Activated CD4-positive, alpha-beta T cell treated with anti-CD3 and anti-CD28 coated beads, Interleukin-2, amount 50 U/mL, for 1 hour (primary cell): ENCODE measurements around the gene RPTOR.
A peak's percentile ranks its signal among the peaks of the same experiment; 100 is the strongest.
"Not testable (repeated sequence)": the region's sequence is repeated elsewhere in the genome, so short reads cannot be mapped to it uniquely, and the experiment has no call there.

ENCODE experiments used
- DNase-seq: peaks from one replicate; pipeline ENCODE4 v3.0.0-alpha.2; 2020

Gene RPTOR, protein sequence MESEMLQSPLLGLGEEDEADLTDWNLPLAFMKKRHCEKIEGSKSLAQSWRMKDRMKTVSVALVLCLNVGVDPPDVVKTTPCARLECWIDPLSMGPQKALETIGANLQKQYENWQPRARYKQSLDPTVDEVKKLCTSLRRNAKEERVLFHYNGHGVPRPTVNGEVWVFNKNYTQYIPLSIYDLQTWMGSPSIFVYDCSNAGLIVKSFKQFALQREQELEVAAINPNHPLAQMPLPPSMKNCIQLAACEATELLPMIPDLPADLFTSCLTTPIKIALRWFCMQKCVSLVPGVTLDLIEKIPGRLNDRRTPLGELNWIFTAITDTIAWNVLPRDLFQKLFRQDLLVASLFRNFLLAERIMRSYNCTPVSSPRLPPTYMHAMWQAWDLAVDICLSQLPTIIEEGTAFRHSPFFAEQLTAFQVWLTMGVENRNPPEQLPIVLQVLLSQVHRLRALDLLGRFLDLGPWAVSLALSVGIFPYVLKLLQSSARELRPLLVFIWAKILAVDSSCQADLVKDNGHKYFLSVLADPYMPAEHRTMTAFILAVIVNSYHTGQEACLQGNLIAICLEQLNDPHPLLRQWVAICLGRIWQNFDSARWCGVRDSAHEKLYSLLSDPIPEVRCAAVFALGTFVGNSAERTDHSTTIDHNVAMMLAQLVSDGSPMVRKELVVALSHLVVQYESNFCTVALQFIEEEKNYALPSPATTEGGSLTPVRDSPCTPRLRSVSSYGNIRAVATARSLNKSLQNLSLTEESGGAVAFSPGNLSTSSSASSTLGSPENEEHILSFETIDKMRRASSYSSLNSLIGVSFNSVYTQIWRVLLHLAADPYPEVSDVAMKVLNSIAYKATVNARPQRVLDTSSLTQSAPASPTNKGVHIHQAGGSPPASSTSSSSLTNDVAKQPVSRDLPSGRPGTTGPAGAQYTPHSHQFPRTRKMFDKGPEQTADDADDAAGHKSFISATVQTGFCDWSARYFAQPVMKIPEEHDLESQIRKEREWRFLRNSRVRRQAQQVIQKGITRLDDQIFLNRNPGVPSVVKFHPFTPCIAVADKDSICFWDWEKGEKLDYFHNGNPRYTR (N-terminal part only)

GRCh38 chr17:80544655-80545498, at the start of gene RPTOR:
Gene RPTOR (plus strand): TSS chr17:80544838. CDS start chr17:80545630, 792 bp downstream.
- peak; percentile 87 for DNase-seq

- no peak for DNase-seq
Observed at GRCh38 chr17:80497726-80498241, 46.9 kb upstream of the RPTOR start.

DNA sequence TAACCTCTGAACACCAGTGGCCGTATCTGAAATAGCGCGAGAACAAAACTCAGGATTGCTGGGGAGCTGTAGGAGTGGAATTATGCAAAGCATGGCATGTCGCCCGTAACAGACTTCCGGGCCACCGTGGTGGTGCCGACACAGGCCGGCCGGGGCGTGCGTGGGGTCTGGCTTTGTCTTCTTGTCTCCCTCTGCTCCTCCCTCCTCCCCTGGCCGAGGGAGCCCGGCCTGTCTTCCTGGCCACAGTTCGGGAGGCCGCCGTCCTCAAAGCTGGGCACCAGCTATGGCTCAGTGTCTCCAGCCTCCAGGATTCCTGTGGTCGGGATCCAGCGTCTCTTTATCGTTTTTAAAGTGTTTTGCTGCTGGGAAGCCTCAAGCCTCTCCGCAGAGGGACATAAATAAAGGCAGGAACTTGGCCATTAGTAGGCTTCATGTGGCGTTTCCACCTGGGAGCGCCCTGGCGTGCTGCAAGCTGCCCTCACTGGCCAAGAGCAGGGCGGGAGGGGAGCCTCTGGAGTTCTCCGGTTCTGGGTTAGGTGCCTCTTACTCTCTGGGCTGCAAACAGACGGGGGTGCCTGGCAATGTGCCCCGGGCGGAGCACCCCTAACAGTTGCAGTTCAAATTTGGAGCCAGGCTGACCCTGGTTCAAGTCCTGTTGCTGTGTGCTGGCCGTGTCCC, 46.3 kb upstream of the RPTOR start:
- no peak for DNase-seq

GRCh38 chr17:80498920-80499410, 45.7 kb upstream of the RPTOR start:
- DNase-seq: no peak

- no peak for DNase-seq
Observed at GRCh38 chr17:80499560-80499959, 45.1 kb upstream of the RPTOR start.

DNA sequence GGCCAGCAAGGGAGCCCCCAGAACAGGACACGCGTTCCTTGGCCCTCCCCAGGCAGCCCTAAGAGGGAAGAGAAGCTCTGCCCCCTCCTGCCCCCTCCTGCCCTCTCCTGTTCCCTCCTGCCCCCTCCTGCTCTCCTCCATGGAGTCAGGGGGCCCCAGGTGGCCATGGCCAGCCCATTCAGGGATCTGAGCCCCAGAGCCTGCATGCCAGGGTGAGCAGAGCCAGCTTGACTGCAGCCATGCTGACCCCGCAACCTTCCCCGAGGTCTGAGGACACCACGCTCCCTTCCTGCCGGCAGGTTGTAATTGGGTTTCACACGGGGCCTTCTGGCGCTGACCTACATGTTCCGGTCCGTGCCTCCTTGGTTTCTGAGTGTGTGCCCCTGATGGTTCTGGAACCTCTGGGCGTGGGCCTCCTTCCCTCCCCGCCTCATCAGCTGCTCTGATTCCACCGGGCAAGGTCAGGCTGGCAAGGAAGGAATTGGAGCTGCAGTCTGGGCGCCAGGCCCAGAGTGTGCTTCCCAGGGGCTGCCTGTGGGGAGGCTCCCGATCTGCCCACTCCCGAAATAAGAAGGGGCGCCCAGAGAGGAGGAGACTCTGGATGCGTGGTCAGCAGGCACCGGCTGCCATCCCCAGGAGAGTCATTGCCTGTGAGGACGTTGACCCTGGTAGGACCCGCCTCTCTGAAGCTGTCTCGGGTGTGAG, 44.5 kb upstream of the RPTOR start:
- no peak for DNase-seq

DNA sequence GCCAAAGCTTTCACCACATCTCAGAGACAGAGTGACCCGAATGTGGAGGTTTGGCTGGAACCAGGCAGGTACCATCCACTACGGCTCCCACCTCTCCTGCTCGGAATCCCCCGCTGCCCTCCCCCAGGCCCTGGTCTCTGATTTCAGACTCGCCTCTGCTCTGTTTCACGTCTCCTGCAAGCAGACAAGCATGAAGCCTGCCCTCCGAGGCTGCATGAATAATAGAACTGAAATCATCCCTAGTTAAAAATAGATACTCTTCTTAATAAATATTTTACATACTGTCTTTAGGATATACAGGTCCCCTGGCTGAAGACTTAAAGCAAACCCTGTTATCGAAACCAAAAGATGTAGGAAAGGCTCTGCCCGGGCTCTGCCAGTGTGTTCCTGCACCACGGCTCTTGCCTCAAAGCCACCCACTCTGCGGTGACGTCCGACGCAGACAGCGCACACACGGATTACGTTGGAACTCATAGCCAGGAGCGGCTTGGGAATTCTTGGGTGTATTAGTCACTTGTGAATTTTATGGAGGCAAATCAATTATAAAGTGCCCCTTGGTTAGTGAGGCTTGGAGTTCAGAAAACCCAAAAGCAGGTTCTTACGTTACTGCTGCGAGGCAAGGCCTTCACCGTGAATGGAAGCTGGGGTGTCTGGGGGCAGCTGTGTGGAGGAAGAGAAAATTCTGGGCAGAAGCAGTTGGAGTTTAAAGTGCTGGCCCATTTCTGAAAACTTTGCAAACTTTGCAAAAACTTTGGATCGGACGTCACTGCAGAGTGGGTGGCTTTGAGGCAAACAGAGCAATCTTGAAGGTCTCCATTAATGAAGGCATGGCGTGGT, 42.7 kb upstream of the RPTOR start:
- no peak for DNase-seq

GRCh38 chr17:80502578-80502877, 42.1 kb upstream of the RPTOR start:
- DNase-seq: no peak

DNA sequence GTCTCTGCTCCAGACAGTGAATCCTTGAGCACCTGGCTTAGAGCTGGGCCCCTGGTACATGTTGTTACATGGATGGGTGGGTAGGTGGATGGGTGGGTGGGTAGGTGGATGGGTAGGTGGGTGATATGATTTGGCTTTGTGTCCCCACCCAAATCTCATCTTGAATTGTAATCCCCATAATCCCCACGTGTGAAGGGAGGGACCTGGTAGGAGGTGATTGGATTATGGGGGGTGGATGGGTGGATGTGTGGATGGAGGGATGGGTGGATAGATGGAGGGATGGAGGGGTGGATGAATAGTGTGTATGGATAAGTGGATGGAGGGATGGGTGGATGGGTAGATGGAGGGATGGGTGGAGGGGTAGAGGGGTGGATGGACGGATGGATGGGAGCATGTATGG, 41.6 kb upstream of the RPTOR start:
- DNase-seq: no peak

DNA sequence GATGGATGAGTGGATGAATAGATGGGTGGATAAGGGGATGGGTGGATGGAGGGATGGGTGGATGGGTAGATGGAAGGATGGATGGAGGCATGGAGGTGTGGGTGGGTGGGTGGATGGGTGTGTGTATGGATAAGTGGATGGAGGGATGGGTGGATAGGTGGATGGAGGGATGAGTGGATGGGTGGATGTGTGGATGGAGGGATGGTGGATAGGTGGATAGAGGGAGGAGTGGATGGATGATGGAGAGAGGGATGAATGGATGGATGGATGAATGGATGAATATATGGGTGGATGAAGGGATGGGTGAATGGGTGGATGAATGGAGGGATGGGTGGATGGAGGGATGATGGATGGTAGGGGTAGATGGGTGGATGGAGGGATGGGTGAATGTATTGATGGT, 40.7 kb upstream of the RPTOR start:
- DNase-seq: no peak

DNA sequence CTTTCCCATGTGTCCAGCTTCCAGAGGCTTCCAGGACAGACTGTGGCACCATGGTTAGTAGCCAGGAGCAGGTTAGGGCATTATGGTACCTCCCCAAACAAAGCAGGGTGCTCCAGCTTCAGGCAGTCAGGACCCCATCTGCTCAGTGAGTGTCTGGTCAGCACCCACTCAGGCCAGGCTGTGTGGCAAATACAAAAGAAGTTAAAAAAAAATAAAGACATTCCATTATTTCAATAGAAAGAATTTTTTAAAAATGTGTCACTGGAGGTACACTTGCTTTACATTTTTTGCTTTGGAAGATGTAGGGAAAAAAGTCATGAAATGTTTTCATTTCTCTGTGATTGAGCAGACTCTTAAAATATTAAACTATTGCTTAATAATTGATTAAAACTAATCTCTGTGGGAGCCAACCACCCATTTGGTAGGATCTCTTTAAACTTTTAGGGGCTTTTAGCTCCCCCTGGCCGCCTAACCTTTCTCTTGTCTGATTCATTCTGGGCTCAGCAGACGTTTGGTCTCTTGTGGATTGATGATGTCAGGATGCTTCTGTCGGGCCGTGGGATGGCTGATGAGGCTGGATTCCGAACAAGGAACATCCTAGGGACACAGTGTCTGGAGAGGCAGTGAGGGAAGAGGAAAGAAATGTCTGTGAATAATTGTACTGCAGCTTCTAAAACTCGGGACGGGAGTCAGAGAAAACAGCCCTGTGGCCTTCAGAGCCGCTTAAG, 39.8 kb upstream of the RPTOR start:
- DNase-seq: no peak

- DNase-seq: not testable (repeated sequence)
Observed at GRCh38 chr17:80507177-80507576, 37.5 kb upstream of the RPTOR start.

- DNase-seq: no peak
Observed at GRCh38 chr17:80507965-80508364, 36.7 kb upstream of the RPTOR start.

GRCh38 chr17:80509311-80509710, 35.3 kb upstream of the RPTOR start:
- no peak for DNase-seq

DNA sequence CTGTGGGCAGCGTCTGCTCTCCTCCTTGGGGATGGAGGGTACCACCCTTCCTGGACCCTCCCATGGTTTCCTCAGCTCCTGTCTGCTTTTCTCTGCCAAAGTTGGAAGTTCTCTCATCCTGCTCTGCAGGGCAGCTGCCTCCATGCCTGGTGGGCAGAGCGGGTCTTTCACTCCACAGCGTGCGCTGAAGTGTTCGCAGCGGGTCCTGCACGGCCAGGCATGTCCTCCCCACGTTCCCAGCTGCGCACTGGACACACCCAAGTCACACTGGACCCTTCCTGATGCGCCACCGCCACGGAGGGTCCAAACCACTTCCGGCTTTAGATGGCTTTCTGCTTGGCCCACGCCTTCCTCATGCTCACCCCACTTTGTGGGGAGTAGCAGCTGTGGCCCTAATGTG, 34.5 kb upstream of the RPTOR start:
- DNase-seq: no peak

DNA sequence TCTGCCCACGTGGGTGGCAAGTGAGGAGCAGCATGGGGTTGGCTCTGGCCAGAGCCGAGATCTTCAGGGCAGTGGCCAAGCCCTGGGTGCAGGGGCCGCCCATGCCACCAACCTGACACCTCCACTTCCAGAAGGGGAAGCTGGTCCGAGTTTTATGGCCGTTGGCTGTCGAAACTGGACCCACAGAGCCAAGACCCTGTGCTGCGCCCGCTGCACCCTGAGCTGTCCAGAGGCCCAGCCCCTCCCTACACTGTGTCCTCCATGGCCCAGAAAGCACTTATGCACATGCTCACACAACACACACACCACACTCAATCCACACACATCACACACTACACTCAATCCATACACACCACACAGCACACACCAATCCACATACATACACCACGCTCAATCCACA, 33.9 kb upstream of the RPTOR start:
- no peak for DNase-seq

- no peak for DNase-seq
Observed at GRCh38 chr17:80511222-80512180, 33.1 kb upstream of the RPTOR start.

DNA sequence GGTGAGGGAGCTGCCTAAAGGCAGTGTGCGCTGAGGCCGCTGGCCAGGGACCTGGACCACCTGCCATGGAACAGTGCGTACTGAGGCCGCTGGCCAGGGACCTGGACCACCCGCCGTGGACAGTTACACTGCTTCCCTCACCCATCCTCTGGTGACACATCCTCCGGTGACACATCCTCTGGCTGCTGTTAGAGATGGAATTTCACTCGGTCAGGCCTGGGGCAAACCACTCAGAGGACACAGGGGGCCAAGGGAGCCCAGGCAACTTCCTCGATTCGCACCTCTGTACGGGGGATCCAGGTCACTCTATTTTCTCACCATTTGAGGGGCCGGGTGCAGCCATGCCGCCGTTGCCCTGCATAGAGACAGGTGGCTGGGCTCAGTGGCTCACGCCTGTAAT, 32.4 kb upstream of the RPTOR start:
- DNase-seq: no peak
